ENCODE data around the gene IL18R1.

The IL18R1 gene

GRCh38 chr2:102387763-102388546 lies 32.4 kb downstream of the IL18R1 start:
- DNase-seq (ENCODE audit: low read depth in 2 of 2), result no peak

GRCh38 chr2:102391565-102391964 lies 36.0 kb downstream of the IL18R1 start:
- DNase-seq (ENCODE audit: low read depth in 2 of 2), result no peak

GRCh38 chr2:102392096-102392495 lies 36.5 kb downstream of the IL18R1 start:
- no peak for DNase-seq (ENCODE audit: low read depth in 2 of 2)

GRCh38 chr2:102392942-102393341 lies 37.3 kb downstream of the IL18R1 start:
- no peak for DNase-seq (ENCODE audit: low read depth in 2 of 2)

- DNase-seq (ENCODE audit: low read depth in 2 of 2), result no peak
Measured at GRCh38 chr2:102396012-102396411, 40.4 kb downstream of the IL18R1 start.

- no peak for DNase-seq (ENCODE audit: low read depth in 2 of 2)
Measured at GRCh38 chr2:102397209-102397608, 41.6 kb downstream of the IL18R1 start.

- DNase-seq (ENCODE audit: low read depth in 2 of 2), result no peak
Measured at GRCh38 chr2:102399499-102400141, 44.0 kb downstream of the IL18R1 start.

GRCh38 chr2:102401456-102401855 lies 45.9 kb downstream of the IL18R1 start:
- no peak for DNase-seq (ENCODE audit: low read depth in 2 of 2)

GRCh38 chr2:102401865-102402264 lies 46.3 kb downstream of the IL18R1 start:
- no peak for DNase-seq (ENCODE audit: low read depth in 2 of 2)

- no peak for DNase-seq (ENCODE audit: low read depth in 2 of 2)
Measured at GRCh38 chr2:102410952-102411351, 55.4 kb downstream of the IL18R1 start.

- no peak for DNase-seq (ENCODE audit: low read depth in 2 of 2)
Measured at GRCh38 chr2:102412199-102412598, 56.6 kb downstream of the IL18R1 start.

- DNase-seq (ENCODE audit: low read depth in 2 of 2), result no peak
Measured at GRCh38 chr2:102417946-102418345, 62.4 kb downstream of the IL18R1 start.

- no peak for DNase-seq (ENCODE audit: low read depth in 2 of 2)
Measured at GRCh38 chr2:102418421-102418961, 62.9 kb downstream of the IL18R1 start.

GRCh38 chr2:102420290-102420689 lies 64.7 kb downstream of the IL18R1 start:
- DNase-seq (ENCODE audit: low read depth in 2 of 2), result no peak

GRCh38 chr2:102421890-102422759 lies 66.5 kb downstream of the IL18R1 start:
- DNase-seq (ENCODE audit: low read depth in 2 of 2), result no peak

- DNase-seq (ENCODE audit: low read depth in 2 of 2), result no peak
Measured at GRCh38 chr2:102422910-102423309, 67.3 kb downstream of the IL18R1 start, which contains the start of gene IL18RAP. Gene IL18RAP, plus strand, starts transcription at chr2:102423160. Its CDS starts 118 bp downstream, at chr2:102423278.

- no peak for DNase-seq (ENCODE audit: low read depth in 2 of 2)
Measured at GRCh38 chr2:102423368-102423767, 67.8 kb downstream of the IL18R1 start.

- no peak for DNase-seq (ENCODE audit: low read depth in 2 of 2)
Measured at GRCh38 chr2:102424754-102425153, 69.2 kb downstream of the IL18R1 start.

GRCh38 chr2:102425441-102426132 lies 70.0 kb downstream of the IL18R1 start:
- DNase-seq (ENCODE audit: low read depth in 2 of 2), result no peak

GRCh38 chr2:102427249-102427648 lies 71.7 kb downstream of the IL18R1 start:
- DNase-seq (ENCODE audit: low read depth in 2 of 2), result no peak

- DNase-seq (ENCODE audit: low read depth in 2 of 2), result no peak
Measured at GRCh38 chr2:102428573-102428972, 73.0 kb downstream of the IL18R1 start.

Measured in stimulated activated CD4-positive, alpha-beta T cell treated with anti-CD3 and anti-CD28 coated beads, Interleukin-4, amount 100 ng/mL, for 48 hours (primary cell).